A549 (cell line): Measurements from ENCODE around the gene ZSCAN10. TPM values are rescaled to one million over a fixed set of nuclear protein-coding genes. Genes with fewer than 3 reads are reported as not detected.
"Not testable (repeated sequence)": the region's sequence is repeated elsewhere in the genome, so short reads cannot be mapped to it uniquely, and the experiment has no call there.

Source experiments
- ATAC-seq, 2 experiments: fragments of 200-7000 bp in 1 of 2; fragments of >200 bp in 1 of 2; cut with Nextera tagmentation in 1 of 2; cut with Tn5 transposase in 1 of 2; 3 replicates each; pipeline versions ENCODE4 v1.8.0 to v1.9.1; 2018 to 2020; ENCODE audit warnings: mild to moderate bottlenecking in 1 of 2, moderate library complexity in 1 of 2
- CTCF ChIA-PET: fragments of 300-600 bp; sonication (Branson Sonifier 250); formaldehyde crosslinking; extraction: SDS; loops from one replicate; lab custom pipeline; 2021; ENCODE audit warnings: antibody characterized with exemption, inconsistent platforms; lab: Yijun Ruan, JAX
- POLR2A ChIA-PET: fragments of 350-600 bp; formaldehyde crosslinking; extraction: SDS; loops from one replicate; lab custom pipeline; 2021; ENCODE audit warnings: antibody characterized with exemption, inconsistent platforms; lab: Yijun Ruan, JAX
- DNase-seq, 2 experiments: peaks; one replicate each; pipeline versions ENCODE4 v3.0.0 to v3.0.0-alpha.2; 2011 to 2016; ENCODE audit warnings: low read depth in 1 of 2, low spot score in 1 of 2
- FAIRE-seq: peaks from 2 replicates; lab custom pipeline; 2011; peaks lifted over from hg19 to GRCh38; lab: Jason Lieb, UNC
- H3K27ac ChIP-seq, 2 experiments: fragments of >200 bp; sonication (Bioruptor Twin); formaldehyde crosslinking; 3 replicates each; pipeline ENCODE4 v1.5.1; 2016 to 2017
- H3K4me1 ChIP-seq: fragments of >200 bp; sonication (Bioruptor Twin); formaldehyde crosslinking; 3 replicates; pipeline ENCODE4 v1.6.1; 2016
- H3K4me2 ChIP-seq: fragments of >200 bp; sonication (Bioruptor Twin); formaldehyde crosslinking; 3 replicates; pipeline ENCODE4 v1.6.1; 2016
- H3K4me3 ChIP-seq: fragments of >200 bp; sonication (Bioruptor Twin); formaldehyde crosslinking; 3 replicates; pipeline ENCODE4 v1.5.1; 2016
- H3K9me3 ChIP-seq: fragments of >200 bp; sonication (Bioruptor Twin); formaldehyde crosslinking; 3 replicates; pipeline ENCODE4 v1.6.1; 2016
- BHLHE40 ChIP-seq: IDR thresholded peaks from 2 replicates; pipeline ENCODE4 v1.6.1; 2012; ENCODE audit warnings: low read depth, low read length, inconsistent platforms
- CHD2 ChIP-seq: fragments of 150-350 bp; IDR thresholded peaks from 2 replicates; pipeline ENCODE4 v1.6.1; 2014; ENCODE audit warnings: low read length; ENCODE audit not compliant: partially characterized antibody
- EHMT2 ChIP-seq: fragments of 200-600 bp; sonication (generic); IDR thresholded peaks from 2 replicates; pipeline ENCODE4 v1.6.1; 2016; ENCODE audit warnings: antibody characterized with exemption, low read depth, mild to moderate bottlenecking, moderate library complexity
- ESRRA ChIP-seq: fragments of 150-350 bp; IDR thresholded peaks from 2 replicates; pipeline ENCODE4 v1.6.1; 2014; ENCODE audit warnings: mild to moderate bottlenecking, low read length, borderline replicate concordance
- FOSB ChIP-seq: fragments of 250-450 bp; sonication (Bioruptor Pico); IDR thresholded peaks from 2 replicates; pipeline ENCODE4 v1.5.0; 2020; ENCODE audit warnings: mild to moderate bottlenecking, moderate library complexity
- HEYL ChIP-seq: fragments of 250-450 bp; sonication (Bioruptor Pico); IDR thresholded peaks from 2 replicates; pipeline ENCODE4 v1.8.0; 2021; ENCODE audit warnings: mild to moderate bottlenecking, moderate library complexity
- HOXB13 ChIP-seq: fragments of 250-450 bp; sonication (Bioruptor Pico); IDR thresholded peaks from 2 replicates; pipeline ENCODE4 v1.5.0; 2020; ENCODE audit warnings: low read depth, mild to moderate bottlenecking, moderate library complexity
- HOXB5 ChIP-seq: fragments of 250-450 bp; sonication (Bioruptor Pico); IDR thresholded peaks from 2 replicates; pipeline ENCODE4 v1.5.0; 2020; ENCODE audit warnings: mild to moderate bottlenecking, moderate library complexity
- MYC ChIP-seq: IDR thresholded peaks from 2 replicates; pipeline ENCODE4 v1.6.1; 2012; ENCODE audit warnings: mild to moderate bottlenecking, inconsistent platforms, low read length, improper control_type of control experiment, borderline replicate concordance
- NFE2L2 ChIP-seq: fragments of 150-350 bp; conservative IDR thresholded peaks from 2 replicates; pipeline ENCODE4 v1.6.1; 2014; ENCODE audit warnings: low read length
- NPAS2 ChIP-seq: fragments of 250-450 bp; sonication (Bioruptor Pico); IDR thresholded peaks from 2 replicates; pipeline ENCODE4 v1.8.0; 2022; ENCODE audit warnings: mild to moderate bottlenecking, moderate library complexity, borderline replicate concordance
- PHF8 ChIP-seq: fragments of 200-600 bp; sonication (generic); IDR thresholded peaks from 2 replicates; pipeline ENCODE4 v1.6.1; 2016; ENCODE audit warnings: low read depth, mild to moderate bottlenecking, antibody characterized with exemption, moderate library complexity, borderline replicate concordance
- POLR2A ChIP-seq: IDR thresholded peaks from 2 replicates; pipeline ENCODE4 v1.6.1; 2012; ENCODE audit warnings: mild to moderate bottlenecking, low read length
- RARB ChIP-seq: fragments of 250-450 bp; sonication (Bioruptor Pico); IDR thresholded peaks from 2 replicates; pipeline ENCODE4 v1.8.0; 2021; ENCODE audit warnings: mild to moderate bottlenecking, moderate library complexity
- RFX5 ChIP-seq: fragments of 450-650 bp; IDR thresholded peaks from 2 replicates; pipeline ENCODE4 v1.7.1; 2014; ENCODE audit warnings: antibody characterized with exemption, mild to moderate bottlenecking, moderate library complexity
- RNF2 ChIP-seq: fragments of 200-600 bp; sonication (generic); IDR thresholded peaks from 2 replicates; pipeline ENCODE4 v1.6.1; 2016; ENCODE audit warnings: low read depth, mild to moderate bottlenecking, antibody characterized with exemption, moderate library complexity, borderline replicate concordance
- ZC3H11A ChIP-seq: fragments of 450-650 bp; IDR thresholded peaks from 2 replicates; pipeline ENCODE4 v1.6.1; 2014; ENCODE audit warnings: antibody characterized with exemption, mild to moderate bottlenecking
- ZFP36 ChIP-seq: fragments of 450-650 bp; IDR thresholded peaks from 2 replicates; pipeline ENCODE4 v1.6.1; 2014; ENCODE audit warnings: borderline replicate concordance; ENCODE audit not compliant: partially characterized antibody
- ZSCAN20 ChIP-seq: fragments of 250-450 bp; sonication (Bioruptor Pico); IDR thresholded peaks from 2 replicates; pipeline ENCODE4 v1.8.0; 2022; ENCODE audit warnings: mild to moderate bottlenecking, moderate library complexity
- WGBS: methylation state at CpG from one replicate; pipeline ENCODE4 v1.1.6; 2017; ENCODE audit errors: missing lambda C conversion rate; 5-methylcytosine and 5-hydroxymethylcytosine counted together
- polyA plus RNA-seq, 4 experiments: library from polyadenylated mRNA; depleted of rRNA in 3 of 4; stranded (reverse); fragments of >200 nt; fragmentation: RNase III in 1 of 4; extraction: RNeasy Plus Mini Kit Qiagen cat#74134 plus additional on column Dnase treatment in 1 of 4; gene quantifications; 2 replicates in 3 of 4; 3 replicates in 1 of 4; pipeline ENCODE4 v1.2.3, GENCODE V29; 2011 to 2017
- TF ChIP-seq, protein P1 (sequence below): fragments of 200-600 bp; sonication (generic); IDR thresholded peaks from 2 replicates; pipeline ENCODE4 v1.6.1; 2016; ENCODE audit warnings: antibody characterized with exemption, mild to moderate bottlenecking, moderate library complexity

ZSCAN10 gene
- polyA plus RNA-seq, 2 of the 4 experiments (the other 2 are of a cell fraction): 0.08 TPM; not detected in 1

GRCh38 chr16:3070608-3071111 lies 28.4 kb downstream of the ZSCAN10 start:
- CTCF ChIA-PET: interaction anchor here (1.0 to 1.9 kb wide), 5 partner anchors 10 to 59 kb away, joined by 3 to 8 read pairs (median 4); no protein-coding TSS in a partner anchor
- no peak for FAIRE-seq

GRCh38 chr16:3069146-3069545 lies 29.9 kb downstream of the ZSCAN10 start:
- POLR2A ChIA-PET: not testable (repeated sequence)
- CTCF ChIA-PET: interaction anchor here (1.1 to 1.9 kb wide), 2 partner anchors 19 to 22 kb away, joined by 3 to 4 read pairs; no protein-coding TSS in a partner anchor

More at GRCh38 chr16:3070608-3071111, 28.4 kb downstream of the ZSCAN10 start:
- no peaks in the 10 kb centered on the region for H3K9me3 ChIP-seq
- TF ChIP-seq RNF2 (no peak), ZSCAN20 (CRISPR knock-in tag) (no peak), ZC3H11A (no peak), RFX5 (no peak), PHF8 (no peak), RARB (CRISPR knock-in tag) (no peak), NFE2L2 (no peak)
- no peak overlapping the region for H3K4me3 ChIP-seq
- ATAC-seq (no peak), DNase-seq (no peak)
- POLR2A ChIA-PET: no interaction called here
- 93% methylated on average over 9 of the region's 9 CpGs for WGBS
- peaks cover 5% of the 10 kb centered on the region; the same call in 2 of the 3 replicates for H3K4me1 ChIP-seq
- no peak overlapping the region for H3K27ac ChIP-seq
- no peak overlapping the region for H3K4me2 ChIP-seq

GRCh38 chr16:3068487-3068886 lies 30.6 kb downstream of the ZSCAN10 start:
- DNase-seq: no peak
- ChIA-PET POLR2A (no interaction called here), CTCF (interaction anchor here (1.2 kb wide), 1 partner anchor 34 kb away, joined by 5 read pairs; no protein-coding TSS in a partner anchor)
- no peak overlapping the region for H3K27ac ChIP-seq
- no peak for TF ChIP-seq ZFP36
- TF ChIP-seq POLR2A: no peak
- TF ChIP-seq BHLHE40: no peak
- no peak for TF ChIP-seq HOXB13 (CRISPR knock-in tag)
- no peak for TF ChIP-seq HEYL
- TF ChIP-seq MYC: no peak
- TF ChIP-seq HOXB5: no peak
- no peak for TF ChIP-seq CHD2
- TF ChIP-seq RARB (CRISPR knock-in tag): no peak
- no peak for TF ChIP-seq ESRRA
- no peak for TF ChIP-seq EHMT2
- TF ChIP-seq RFX5: no peak
- TF ChIP-seq FOSB (CRISPR knock-in tag): no peak
- TF ChIP-seq ZSCAN20 (CRISPR knock-in tag): no peak
- no peak for TF ChIP-seq NPAS2 (CRISPR knock-in tag)
- TF ChIP-seq, protein P1, sequence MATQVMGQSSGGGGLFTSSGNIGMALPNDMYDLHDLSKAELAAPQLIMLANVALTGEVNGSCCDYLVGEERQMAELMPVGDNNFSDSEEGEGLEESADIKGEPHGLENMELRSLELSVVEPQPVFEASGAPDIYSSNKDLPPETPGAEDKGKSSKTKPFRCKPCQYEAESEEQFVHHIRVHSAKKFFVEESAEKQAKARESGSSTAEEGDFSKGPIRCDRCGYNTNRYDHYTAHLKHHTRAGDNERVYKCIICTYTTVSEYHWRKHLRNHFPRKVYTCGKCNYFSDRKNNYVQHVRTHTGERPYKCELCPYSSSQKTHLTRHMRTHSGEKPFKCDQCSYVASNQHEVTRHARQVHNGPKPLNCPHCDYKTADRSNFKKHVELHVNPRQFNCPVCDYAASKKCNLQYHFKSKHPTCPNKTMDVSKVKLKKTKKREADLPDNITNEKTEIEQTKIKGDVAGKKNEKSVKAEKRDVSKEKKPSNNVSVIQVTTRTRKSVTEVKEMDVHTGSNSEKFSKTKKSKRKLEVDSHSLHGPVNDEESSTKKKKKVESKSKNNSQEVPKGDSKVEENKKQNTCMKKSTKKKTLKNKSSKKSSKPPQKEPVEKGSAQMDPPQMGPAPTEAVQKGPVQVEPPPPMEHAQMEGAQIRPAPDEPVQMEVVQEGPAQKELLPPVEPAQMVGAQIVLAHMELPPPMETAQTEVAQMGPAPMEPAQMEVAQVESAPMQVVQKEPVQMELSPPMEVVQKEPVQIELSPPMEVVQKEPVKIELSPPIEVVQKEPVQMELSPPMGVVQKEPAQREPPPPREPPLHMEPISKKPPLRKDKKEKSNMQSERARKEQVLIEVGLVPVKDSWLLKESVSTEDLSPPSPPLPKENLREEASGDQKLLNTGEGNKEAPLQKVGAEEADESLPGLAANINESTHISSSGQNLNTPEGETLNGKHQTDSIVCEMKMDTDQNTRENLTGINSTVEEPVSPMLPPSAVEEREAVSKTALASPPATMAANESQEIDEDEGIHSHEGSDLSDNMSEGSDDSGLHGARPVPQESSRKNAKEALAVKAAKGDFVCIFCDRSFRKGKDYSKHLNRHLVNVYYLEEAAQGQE: no peak
- TF ChIP-seq, all 56 proteins: peak for 0
- Histone ChIP-seq H3K4me3 (no peak overlapping the region), H3K9me3 (no peaks in the 10 kb centered on the region), H3K4me2 (no peak overlapping the region), H3K4me1 (peaks cover 17% of the 10 kb centered on the region)
- FAIRE-seq (no peak), ATAC-seq (no peak)
- 75% methylated on average over 4 of the region's 4 CpGs for WGBS

More at GRCh38 chr16:3069146-3069545, 29.9 kb downstream of the ZSCAN10 start:
- peaks cover 17% of the 10 kb centered on the region for H3K4me1 ChIP-seq
- not testable (repeated sequence) for DNase-seq, FAIRE-seq, H3K9me3 ChIP-seq, ATAC-seq, H3K4me3 ChIP-seq, H3K4me2 ChIP-seq, H3K27ac ChIP-seq
- 74% methylated on average over 7 of the region's 11 CpGs for WGBS
